SK-N-SH treated with all-trans-retinoic acid at 6 μM for 48 hours (cell line): Measurements from ENCODE around the gene FTO.

Experiments
- ATAC-seq: fragments of 200-7000 bp; cut with Tn5 transposase; 3 replicates; pipeline ENCODE4 v1.9.1; 2020; ENCODE audit warnings: mild to moderate bottlenecking, moderate library complexity
- ARNTL ChIP-seq: fragments of 450-650 bp; formaldehyde crosslinking; IDR thresholded peaks from 2 replicates; pipeline ENCODE4 v1.5.0; 2020; ENCODE audit warnings: low read depth, mild to moderate bottlenecking, moderate library complexity, borderline replicate concordance
- CSDC2 ChIP-seq: fragments of 250-450 bp; sonication (Bioruptor Pico); IDR thresholded peaks from 2 replicates; pipeline ENCODE4 v1.5.0; 2020; ENCODE audit warnings: mild to moderate bottlenecking, moderate library complexity
- ESRRG ChIP-seq: fragments of 250-450 bp; sonication (Bioruptor Pico); IDR thresholded peaks from 2 replicates; pipeline ENCODE4 v1.6.1; 2021; ENCODE audit warnings: mild to moderate bottlenecking
- GLIS3 ChIP-seq: fragments of 250-450 bp; sonication (Bioruptor Pico); IDR thresholded peaks from 2 replicates; pipeline ENCODE4 v1.5.0; 2020; ENCODE audit warnings: mild to moderate bottlenecking, moderate library complexity
- ISL1 ChIP-seq: fragments of 250-450 bp; sonication (Bioruptor Pico); IDR thresholded peaks from 2 replicates; pipeline ENCODE4 v2.1.2; 2022; ENCODE audit warnings: mild to moderate bottlenecking, moderate library complexity
- OSR1 ChIP-seq: fragments of 250-450 bp; sonication (Bioruptor Pico); IDR thresholded peaks from 2 replicates; pipeline ENCODE4 v1.8.0; 2022; ENCODE audit warnings: moderate library complexity, mild to moderate bottlenecking, inconsistent platforms
- POU6F1 ChIP-seq: fragments of 250-450 bp; sonication (Bioruptor Pico); IDR thresholded peaks from 2 replicates; pipeline ENCODE4 v1.8.0; 2021; ENCODE audit warnings: low read depth, mild to moderate bottlenecking, moderate library complexity, borderline replicate concordance
- PPARA ChIP-seq: fragments of 250-450 bp; sonication (Bioruptor Pico); IDR thresholded peaks from 2 replicates; pipeline ENCODE4 v1.5.0; 2020; ENCODE audit warnings: mild to moderate bottlenecking, borderline replicate concordance
- RARB ChIP-seq: fragments of 250-450 bp; sonication (Bioruptor Pico); IDR thresholded peaks from 2 replicates; pipeline ENCODE4 v1.8.0; 2021; ENCODE audit warnings: mild to moderate bottlenecking, moderate library complexity
- SNAI2 ChIP-seq: fragments of 250-450 bp; sonication (Bioruptor Pico); IDR thresholded peaks from 2 replicates; pipeline ENCODE4 v1.5.0; 2020; ENCODE audit warnings: mild to moderate bottlenecking, moderate library complexity
- TCF4 ChIP-seq: fragments of 250-450 bp; sonication (Bioruptor Pico); IDR thresholded peaks from 2 replicates; pipeline ENCODE4 v1.8.0; 2021; ENCODE audit warnings: mild to moderate bottlenecking, moderate library complexity, borderline replicate concordance
- TOX ChIP-seq: fragments of 250-450 bp; sonication (Bioruptor Pico); IDR thresholded peaks from 2 replicates; pipeline ENCODE4 v1.8.0; 2021; ENCODE audit warnings: mild to moderate bottlenecking, moderate library complexity, borderline replicate concordance
- TSHZ2 ChIP-seq: fragments of 250-450 bp; sonication (Bioruptor Pico); IDR thresholded peaks from 2 replicates; pipeline ENCODE4 v1.5.0; 2020; ENCODE audit warnings: mild to moderate bottlenecking, moderate library complexity
- ZC3H10 ChIP-seq: fragments of 250-450 bp; sonication (Bioruptor Pico); IDR thresholded peaks from 2 replicates; pipeline ENCODE4 v1.5.1; 2021; ENCODE audit warnings: mild to moderate bottlenecking, moderate library complexity
- ZFP3 ChIP-seq: fragments of 250-450 bp; sonication (Bioruptor Pico); IDR thresholded peaks from 2 replicates; pipeline ENCODE4 v1.5.0; 2020; ENCODE audit warnings: mild to moderate bottlenecking, moderate library complexity
- ZFP30 ChIP-seq: fragments of 450-650 bp; formaldehyde crosslinking; IDR thresholded peaks from 2 replicates; pipeline ENCODE4 v1.5.0; 2022; ENCODE audit warnings: mild to moderate bottlenecking, moderate library complexity
- ZNF8 ChIP-seq: fragments of 450-650 bp; formaldehyde crosslinking; IDR thresholded peaks from 2 replicates; pipeline ENCODE4 v1.5.0; 2020; ENCODE audit warnings: mild to moderate bottlenecking, moderate library complexity
- TF ChIP-seq, protein P1 (sequence below): fragments of 250-450 bp; sonication (Bioruptor Pico); IDR thresholded peaks from 2 replicates; pipeline ENCODE4 v1.5.1; 2020; ENCODE audit warnings: low read depth, mild to moderate bottlenecking, moderate library complexity

Gene FTO

DNA sequence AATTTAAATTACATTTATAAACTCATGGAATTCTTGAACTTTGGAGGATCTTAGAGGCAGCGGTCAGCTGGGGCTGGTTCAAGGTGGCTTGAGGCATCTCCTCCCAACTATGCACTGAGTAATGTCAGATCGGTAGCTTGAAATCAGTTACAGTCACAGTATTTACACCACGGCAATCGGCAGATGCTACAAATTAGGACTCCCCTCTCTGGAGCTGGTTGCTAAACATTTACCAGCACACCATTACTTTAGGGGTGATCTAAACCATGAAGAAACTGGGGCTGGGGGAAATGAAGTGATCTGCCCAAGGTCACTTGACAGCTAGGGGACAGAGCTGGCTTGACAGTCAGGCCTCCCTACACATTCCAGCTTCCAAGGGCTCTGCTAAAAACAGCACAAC lies 445.0 kb downstream of the FTO start:
- no peak for TF ChIP-seq ZFP30 (CRISPR knock-in tag)
- TF ChIP-seq TOX (CRISPR knock-in tag): no peak
- TF ChIP-seq TCF4: no peak
- no peak for TF ChIP-seq ZC3H10
- no peak for ATAC-seq

DNA sequence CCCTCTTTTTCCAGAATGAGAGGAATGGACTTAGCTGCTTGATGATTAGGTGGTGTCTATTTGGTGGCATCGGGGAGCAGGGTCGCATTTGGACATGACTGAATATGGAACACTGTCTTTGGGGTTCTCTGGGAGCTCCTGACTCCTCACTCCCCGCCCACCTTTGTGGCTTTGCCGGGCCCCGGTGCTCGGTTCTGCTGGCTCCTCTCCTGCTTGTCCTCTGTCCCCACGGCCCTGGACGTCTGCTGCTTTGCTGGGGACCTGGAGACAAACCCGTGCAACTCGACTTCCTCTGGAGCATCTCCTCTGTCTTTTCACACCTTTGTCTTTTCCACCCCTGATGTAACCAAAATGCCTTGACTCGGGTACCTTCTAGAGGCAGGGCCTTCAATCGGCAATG lies 446.9 kb downstream of the FTO start:
- TF ChIP-seq, protein P1, sequence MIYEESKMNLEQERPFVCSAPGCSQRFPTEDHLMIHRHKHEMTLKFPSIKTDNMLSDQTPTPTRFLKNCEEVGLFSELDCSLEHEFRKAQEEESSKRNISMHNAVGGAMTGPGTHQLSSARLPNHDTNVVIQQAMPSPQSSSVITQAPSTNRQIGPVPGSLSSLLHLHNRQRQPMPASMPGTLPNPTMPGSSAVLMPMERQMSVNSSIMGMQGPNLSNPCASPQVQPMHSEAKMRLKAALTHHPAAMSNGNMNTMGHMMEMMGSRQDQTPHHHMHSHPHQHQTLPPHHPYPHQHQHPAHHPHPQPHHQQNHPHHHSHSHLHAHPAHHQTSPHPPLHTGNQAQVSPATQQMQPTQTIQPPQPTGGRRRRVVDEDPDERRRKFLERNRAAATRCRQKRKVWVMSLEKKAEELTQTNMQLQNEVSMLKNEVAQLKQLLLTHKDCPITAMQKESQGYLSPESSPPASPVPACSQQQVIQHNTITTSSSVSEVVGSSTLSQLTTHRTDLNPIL (CRISPR knock-in tag): no peak
- TF ChIP-seq POU6F1 (CRISPR knock-in tag) (no peak), CSDC2 (CRISPR knock-in tag) (no peak), ZNF8 (CRISPR knock-in tag) (no peak), ISL1 (CRISPR knock-in tag) (no peak), TSHZ2 (CRISPR knock-in tag) (no peak), ESRRG (CRISPR knock-in tag) (no peak), TOX (CRISPR knock-in tag) (no peak), GLIS3 (CRISPR knock-in tag) (no peak), ZFP3 (CRISPR knock-in tag) (no peak), ZC3H10 (no peak), OSR1 (CRISPR knock-in tag) (no peak), PPARA (no peak), ARNTL (CRISPR knock-in tag) (no peak), RARB (CRISPR knock-in tag) (no peak), SNAI2 (CRISPR knock-in tag) (no peak)
- TF ChIP-seq, all 23 proteins: peak for 0
- no peak for ATAC-seq

- no peak for ATAC-seq
- TF ChIP-seq ZNF8 (CRISPR knock-in tag) (no peak), OSR1 (CRISPR knock-in tag) (no peak), TSHZ2 (CRISPR knock-in tag) (no peak), TOX (CRISPR knock-in tag) (no peak), GLIS3 (CRISPR knock-in tag) (no peak), ISL1 (CRISPR knock-in tag) (no peak), POU6F1 (CRISPR knock-in tag) (no peak)
Observed at GRCh38 chr16:54152362-54153239, 448.6 kb downstream of the FTO start.
